ENCODE data around the gene AGBL4.

Gene AGBL4

GRCh38 chr1:48996311-48996710 lies 1027.4 kb downstream of the AGBL4 start:
- peak overlapping the region; percentile 99 for H3K27ac ChIP-seq
- peak; percentile 98 for DNase-seq (ENCODE audit: low read depth, low spot score)
- H3K4me3 ChIP-seq: peak overlapping the region; percentile 51
- peak overlapping the region; percentile 69 for H3K9ac ChIP-seq (ENCODE audit: insufficient read length)
- H3K9me3 ChIP-seq (ENCODE audit: low read depth, low read length): 0 out of 2 replicates have a peak, but pooled peaks cover 4% of the 10 kb centered on the region
- no peak for TF ChIP-seq POLR2AphosphoS5 (IDR thresholded peaks at IDR 0.05; ENCODE audit: borderline replicate concordance, low read depth, low read length)
- H3K36me3 ChIP-seq (ENCODE audit: insufficient read depth, low read length): peaks cover 3% of the 10 kb centered on the region; the same call in 1 of the 2 replicates

- peaks cover 4% of the 10 kb centered on the region; the same call in 1 of the 2 replicates for H3K9me3 ChIP-seq (ENCODE audit: low read depth, low read length)
- no peak overlapping the region for H3K27ac ChIP-seq
- DNase-seq (ENCODE audit: low read depth, low spot score): no peak
- TF ChIP-seq EZH2 (IDR thresholded peaks at IDR 0.05): no peak
- no peak for TF ChIP-seq POLR2AphosphoS5 (IDR thresholded peaks at IDR 0.05; ENCODE audit: borderline replicate concordance, low read depth, low read length)
- no peak for TF ChIP-seq FOXP2 (optimal IDR thresholded peaks at IDR 0.05; ENCODE audit: control extremely low read depth, extremely low read length, insufficient read depth)
- no peak overlapping the region for H3K4me3 ChIP-seq
- peaks cover 3% of the 10 kb centered on the region; the same call in 1 of the 2 replicates for H3K36me3 ChIP-seq (ENCODE audit: insufficient read depth, low read length)
- H3K9ac ChIP-seq (ENCODE audit: insufficient read length): no peak overlapping the region
These were observed 1035.0 kb downstream of the AGBL4 start for GRCh38 chr1:48988633-48989197.

GRCh38 chr1:48979940-48980339 lies 1043.8 kb downstream of the AGBL4 start:
- H3K27ac ChIP-seq: no peak overlapping the region
- H3K36me3 ChIP-seq (ENCODE audit: insufficient read depth, low read length): no peaks in the 10 kb centered on the region
- DNase-seq (ENCODE audit: low read depth, low spot score): no peak
- H3K9ac ChIP-seq (ENCODE audit: insufficient read length): no peak overlapping the region
- H3K9me3 ChIP-seq (ENCODE audit: low read depth, low read length): no peaks in the 10 kb centered on the region
- no peak overlapping the region for H3K4me3 ChIP-seq
- no peak for TF ChIP-seq POLR2AphosphoS5 (IDR thresholded peaks at IDR 0.05; ENCODE audit: borderline replicate concordance, low read depth, low read length)
- TF ChIP-seq FOXP2 (optimal IDR thresholded peaks at IDR 0.05; ENCODE audit: control extremely low read depth, extremely low read length, insufficient read depth): no peak
- no peak for TF ChIP-seq EZH2 (IDR thresholded peaks at IDR 0.05)

GRCh38 chr1:48978413-48978812 lies 1045.3 kb downstream of the AGBL4 start:
- H3K9me3 ChIP-seq (ENCODE audit: low read depth, low read length): no peaks in the 10 kb centered on the region
- no peak overlapping the region for H3K27ac ChIP-seq
- DNase-seq (ENCODE audit: low read depth, low spot score): no peak
- no peak overlapping the region for H3K4me3 ChIP-seq
- no peaks in the 10 kb centered on the region for H3K36me3 ChIP-seq (ENCODE audit: insufficient read depth, low read length)
- H3K9ac ChIP-seq (ENCODE audit: insufficient read length): no peak overlapping the region
- no peak for TF ChIP-seq FOXP2 (optimal IDR thresholded peaks at IDR 0.05; ENCODE audit: control extremely low read depth, extremely low read length, insufficient read depth)
- TF ChIP-seq EZH2 (IDR thresholded peaks at IDR 0.05): no peak
- TF ChIP-seq POLR2AphosphoS5 (IDR thresholded peaks at IDR 0.05; ENCODE audit: borderline replicate concordance, low read depth, low read length): no peak

- Histone ChIP-seq H3K4me3 (no peak overlapping the region), H3K36me3 (ENCODE audit: insufficient read depth, low read length) (no peaks in the 10 kb centered on the region), H3K9me3 (ENCODE audit: low read depth, low read length) (no peaks in the 10 kb centered on the region), H3K27ac (no peak overlapping the region), H3K9ac (ENCODE audit: insufficient read length) (no peak overlapping the region)
- DNase-seq (ENCODE audit: low read depth, low spot score): no peak
- TF ChIP-seq EZH2 (IDR thresholded peaks at IDR 0.05) (no peak), FOXP2 (optimal IDR thresholded peaks at IDR 0.05; ENCODE audit: control extremely low read depth, extremely low read length, insufficient read depth) (no peak), POLR2AphosphoS5 (IDR thresholded peaks at IDR 0.05; ENCODE audit: borderline replicate concordance, low read depth, low read length) (no peak)
These were observed 1046.5 kb downstream of the AGBL4 start for GRCh38 chr1:48977273-48977672.

GRCh38 chr1:48969971-48970370 lies 1053.8 kb downstream of the AGBL4 start:
- H3K27ac ChIP-seq: no peak overlapping the region
- no peak overlapping the region for H3K9ac ChIP-seq (ENCODE audit: insufficient read length)
- no peaks in the 10 kb centered on the region for H3K36me3 ChIP-seq (ENCODE audit: insufficient read depth, low read length)
- DNase-seq (ENCODE audit: low read depth, low spot score): no peak
- H3K9me3 ChIP-seq (ENCODE audit: low read depth, low read length): no peaks in the 10 kb centered on the region
- TF ChIP-seq POLR2AphosphoS5 (IDR thresholded peaks at IDR 0.05; ENCODE audit: borderline replicate concordance, low read depth, low read length) (no peak), EZH2 (IDR thresholded peaks at IDR 0.05) (no peak), FOXP2 (optimal IDR thresholded peaks at IDR 0.05; ENCODE audit: control extremely low read depth, extremely low read length, insufficient read depth) (no peak)
- H3K4me3 ChIP-seq: no peak overlapping the region

- H3K4me3 ChIP-seq: no peak overlapping the region
- H3K9ac ChIP-seq (ENCODE audit: insufficient read length): no peak overlapping the region
- TF ChIP-seq EZH2 (IDR thresholded peaks at IDR 0.05) (no peak), POLR2AphosphoS5 (IDR thresholded peaks at IDR 0.05; ENCODE audit: borderline replicate concordance, low read depth, low read length) (no peak), FOXP2 (optimal IDR thresholded peaks at IDR 0.05; ENCODE audit: control extremely low read depth, extremely low read length, insufficient read depth) (no peak)
- H3K9me3 ChIP-seq (ENCODE audit: low read depth, low read length): no peaks in the 10 kb centered on the region
- H3K27ac ChIP-seq: no peak overlapping the region
- no peaks in the 10 kb centered on the region for H3K36me3 ChIP-seq (ENCODE audit: insufficient read depth, low read length)
- DNase-seq (ENCODE audit: low read depth, low spot score): no peak
These were observed 1056.4 kb downstream of the AGBL4 start for GRCh38 chr1:48967318-48967717.

GRCh38 chr1:48966583-48966982 lies 1057.2 kb downstream of the AGBL4 start:
- Histone ChIP-seq H3K9me3 (ENCODE audit: low read depth, low read length) (no peaks in the 10 kb centered on the region), H3K27ac (no peak overlapping the region), H3K9ac (ENCODE audit: insufficient read length) (no peak overlapping the region), H3K36me3 (ENCODE audit: insufficient read depth, low read length) (no peaks in the 10 kb centered on the region), H3K4me3 (no peak overlapping the region)
- no peak for TF ChIP-seq FOXP2 (optimal IDR thresholded peaks at IDR 0.05; ENCODE audit: control extremely low read depth, extremely low read length, insufficient read depth)
- TF ChIP-seq EZH2 (IDR thresholded peaks at IDR 0.05): no peak
- no peak for TF ChIP-seq POLR2AphosphoS5 (IDR thresholded peaks at IDR 0.05; ENCODE audit: borderline replicate concordance, low read depth, low read length)
- peak; percentile 8 for DNase-seq (ENCODE audit: low read depth, low spot score)

GRCh38 chr1:48960320-48960719 lies 1063.4 kb downstream of the AGBL4 start:
- DNase-seq (ENCODE audit: low read depth, low spot score): no peak
- Histone ChIP-seq H3K9ac (ENCODE audit: insufficient read length) (no peak overlapping the region), H3K27ac (no peak overlapping the region), H3K9me3 (ENCODE audit: low read depth, low read length) (no peaks in the 10 kb centered on the region), H3K4me3 (no peak overlapping the region), H3K36me3 (ENCODE audit: insufficient read depth, low read length) (no peaks in the 10 kb centered on the region)
- TF ChIP-seq POLR2AphosphoS5 (IDR thresholded peaks at IDR 0.05; ENCODE audit: borderline replicate concordance, low read depth, low read length) (no peak), EZH2 (IDR thresholded peaks at IDR 0.05) (no peak), FOXP2 (optimal IDR thresholded peaks at IDR 0.05; ENCODE audit: control extremely low read depth, extremely low read length, insufficient read depth) (no peak)

Data from SK-N-MC (cell line).